NT2/D1 (cell line): ENCODE data around the gene NLGN1.

Experiments
- SUZ12 ChIP-seq: IDR thresholded peaks from 2 replicates; pipeline ENCODE4 v1.6.1; 2011; ENCODE audit not compliant: insufficient read length, insufficient read depth; ENCODE audit errors: extremely low read depth
- YY1 ChIP-seq: IDR thresholded peaks from 2 replicates; pipeline ENCODE4 v1.6.1; 2011; ENCODE audit not compliant: insufficient read length, insufficient read depth
- ZNF274 ChIP-seq: IDR thresholded peaks from 2 replicates; pipeline ENCODE4 v1.6.1; 2011; ENCODE audit warnings: mild to moderate bottlenecking, low read depth, low read length

- TF ChIP-seq ZNF274 = no peak
- TF ChIP-seq YY1 = no peak
- TF ChIP-seq SUZ12 = no peak
Measured at GRCh38 chr3:173799060-173799816, 401.7 kb downstream of the NLGN1 start.
